SK-MEL-5 (cell line): ENCODE data around the gene HMCN1. TPM values are rescaled to one million over a fixed set of nuclear protein-coding genes. Genes with fewer than 3 reads are reported as not detected.
"Not testable (repeated sequence)": the region's sequence is repeated elsewhere in the genome, so short reads cannot be mapped to it uniquely, and the experiment has no call there.

Experiments used
- DNase-seq: peaks from one replicate; pipeline ENCODE4 v3.0.0-alpha.2; 2016; ENCODE audit warnings: low read depth, low spot score
- in situ Hi-C: cut with HindIII; loops from 2 replicates; pipeline ENCODE4 v1.10.0; 2016; ENCODE audit warnings: low sequenced_read_pairs, high pct_unique_total_duplicates, low pct_unique_long_range_greater_than_20kb
- total RNA-seq: library from RNA; depleted of rRNA; stranded (reverse); fragments of >200 nt; shearing (Covaris generic); gene quantifications from 2 replicates; pipeline ENCODE4 v1.2.3, GENCODE V29; 2014

HMCN1 gene
- total RNA-seq, 1 experiment from 2014 or later: 128 TPM

- in situ Hi-C loops: no loop called here
- no peak for DNase-seq
Observed at GRCh38 chr1:185732951-185733350, 1.2 kb upstream of the HMCN1 start.

DNA sequence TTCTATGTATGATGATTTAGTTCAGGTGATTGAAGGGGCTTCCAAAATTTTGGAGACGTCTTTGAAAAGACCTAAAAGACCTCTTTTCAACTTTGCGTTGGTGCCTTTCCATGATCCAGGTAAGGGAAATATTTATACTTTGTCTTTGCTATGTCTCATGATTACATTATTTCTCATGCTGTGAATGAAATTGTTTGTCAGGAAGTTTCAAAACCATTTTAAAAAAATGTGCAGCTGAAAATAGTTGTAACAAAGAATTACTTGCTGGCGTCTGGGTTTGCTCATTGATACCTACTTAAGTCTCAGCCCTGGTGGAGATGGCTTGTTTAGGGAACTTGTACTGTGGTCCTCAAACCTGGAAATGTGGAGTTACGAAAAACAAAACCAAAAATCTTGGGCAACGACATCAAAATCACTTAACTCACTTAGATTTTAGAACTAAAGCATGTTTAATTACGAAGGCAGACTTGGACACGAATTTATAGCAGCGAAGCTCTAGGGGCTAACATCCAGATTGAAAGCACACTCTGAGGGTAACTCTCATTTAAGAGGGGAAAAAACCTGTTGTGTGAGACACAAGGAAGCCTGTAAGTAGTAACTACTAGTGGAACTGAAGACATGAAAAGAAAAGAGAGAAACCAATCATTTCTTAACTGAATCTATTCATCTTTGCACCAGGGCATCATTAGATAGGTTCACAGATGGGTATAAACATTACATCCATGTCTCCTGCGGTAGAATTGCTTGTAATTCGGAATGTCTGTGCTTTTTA lies 924 bp downstream of the HMCN1 start:
- in situ Hi-C loops: no loop called here

GRCh38 chr1:185735701-185736064 lies 1.5 kb downstream of the HMCN1 start:
- in situ Hi-C loops: no loop called here
- DNase-seq: peak; percentile 27

More for the DNA sequence above, 924 bp downstream of the HMCN1 start:
- DNase-seq: peak; percentile 25

DNA sequence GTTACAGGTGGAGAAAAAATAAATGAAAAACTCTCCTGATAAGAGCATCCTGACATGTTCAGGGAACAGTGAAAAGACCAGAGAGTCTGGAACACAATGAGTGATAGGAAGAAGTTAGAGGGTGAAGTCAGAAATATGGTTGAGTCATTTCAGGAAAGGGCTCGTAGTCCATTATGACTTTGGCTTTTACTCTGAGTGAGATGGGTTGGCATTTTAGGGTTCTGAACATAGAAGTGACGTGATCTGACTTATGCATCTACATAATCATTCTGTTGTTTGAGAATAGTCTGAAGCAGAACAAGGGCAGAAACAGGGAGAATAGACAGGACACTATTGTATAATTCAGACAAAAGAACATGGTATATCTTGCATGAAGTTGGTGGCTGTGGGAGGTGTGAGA lies 5.8 kb downstream of the HMCN1 start:
- in situ Hi-C loops: no loop called here
- DNase-seq: no peak

- in situ Hi-C loops: no loop called here
- no peak for DNase-seq
Observed at GRCh38 chr1:185741551-185741950, 7.4 kb downstream of the HMCN1 start.

- in situ Hi-C loops: no loop called here
- DNase-seq: no peak
Observed at GRCh38 chr1:185742403-185742802, 8.2 kb downstream of the HMCN1 start.

GRCh38 chr1:185745165-185745564 lies 11.0 kb downstream of the HMCN1 start:
- DNase-seq: no peak
- in situ Hi-C loops: no loop called here

GRCh38 chr1:185759061-185759460 lies 24.9 kb downstream of the HMCN1 start:
- in situ Hi-C loops: no loop called here
- DNase-seq: peak; percentile 26

GRCh38 chr1:185761841-185762240 lies 27.6 kb downstream of the HMCN1 start:
- DNase-seq: no peak
- in situ Hi-C loops: no loop called here

GRCh38 chr1:185767508-185768120 lies 33.4 kb downstream of the HMCN1 start:
- in situ Hi-C loops: no loop called here
- DNase-seq: no peak

DNA sequence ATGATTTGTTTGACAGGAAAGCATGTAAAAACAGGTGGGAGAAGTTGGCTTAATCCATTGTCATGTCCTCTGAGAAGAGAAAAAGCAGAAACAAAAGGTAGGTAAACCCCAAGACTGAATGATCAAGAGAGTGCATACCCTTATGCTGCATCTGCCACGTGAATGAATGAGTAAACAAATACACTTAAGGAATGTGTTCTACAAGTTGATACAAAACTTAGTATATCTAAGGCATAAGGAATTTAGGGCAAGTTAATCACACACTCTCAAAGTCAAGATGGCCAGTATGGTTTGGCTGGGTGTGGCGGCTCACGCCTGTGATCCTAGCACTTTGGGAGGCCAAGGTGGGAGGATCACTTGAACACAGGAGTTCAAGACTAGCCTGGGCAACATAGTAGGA lies 34.2 kb downstream of the HMCN1 start:
- in situ Hi-C loops: no loop called here
- DNase-seq: no peak

DNA sequence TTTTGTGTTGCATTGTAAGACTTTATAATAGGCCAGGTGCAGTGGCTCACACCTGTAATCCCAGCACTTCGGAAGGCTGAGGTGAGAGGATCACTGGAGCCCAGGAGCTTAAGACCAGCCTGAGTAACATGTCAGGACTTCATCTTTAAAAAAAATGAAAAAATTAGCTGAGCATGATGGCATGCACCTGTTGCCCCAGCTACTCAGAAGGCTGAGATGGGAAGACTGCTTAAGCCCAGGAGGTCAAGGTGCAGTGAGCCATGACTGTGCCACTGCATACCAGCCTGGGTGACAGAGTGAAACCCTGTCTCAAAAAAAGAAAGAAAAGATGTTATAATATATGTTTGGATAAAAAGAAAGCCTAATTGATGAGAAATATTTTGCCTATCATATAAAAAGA lies 34.9 kb downstream of the HMCN1 start:
- no peak for DNase-seq
- in situ Hi-C loops: no loop called here

DNA sequence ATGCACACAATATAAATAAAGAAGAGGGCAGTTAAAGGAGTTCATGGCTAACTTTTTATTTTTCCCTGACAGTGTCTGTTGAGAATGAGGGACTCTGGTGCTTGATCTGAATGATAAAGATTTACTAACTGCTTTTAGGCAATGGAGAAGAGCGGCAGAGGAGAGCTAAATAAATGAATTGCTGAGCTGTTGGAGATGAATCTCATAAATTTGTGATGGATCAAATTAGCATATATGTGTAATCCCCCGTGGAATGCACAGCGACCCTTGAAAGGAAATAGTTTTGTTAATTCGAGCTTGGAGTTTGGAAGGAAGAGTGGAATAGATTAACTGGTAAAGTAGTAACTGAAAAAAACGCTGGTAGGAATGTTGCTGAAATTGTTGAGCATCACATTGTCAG lies 40.2 kb downstream of the HMCN1 start:
- no peak for DNase-seq
- in situ Hi-C loops: no loop called here

- in situ Hi-C loops: no loop called here
- DNase-seq: peak; percentile 99
Observed at GRCh38 chr1:185775501-185775900, 41.3 kb downstream of the HMCN1 start.

DNA sequence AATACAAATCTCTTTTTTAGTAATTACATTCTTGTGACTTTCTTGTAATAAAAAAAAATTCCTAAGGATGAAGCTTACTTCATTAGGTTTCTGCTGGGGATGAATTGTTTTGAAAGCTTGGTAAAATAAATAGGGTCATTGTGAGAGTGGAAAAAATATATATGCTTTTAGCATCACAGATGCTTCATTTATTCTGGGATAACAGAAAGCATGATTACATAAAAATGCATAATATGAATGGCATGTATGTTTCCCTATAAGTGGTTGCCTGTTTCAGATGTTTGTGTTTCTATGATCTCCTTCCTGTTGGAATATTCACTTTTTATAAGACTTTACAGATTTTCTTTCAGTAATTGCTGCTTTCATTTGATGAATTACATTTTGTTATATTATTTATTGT lies 42.3 kb downstream of the HMCN1 start:
- in situ Hi-C loops: no loop called here
- DNase-seq: peak; percentile 62

DNA sequence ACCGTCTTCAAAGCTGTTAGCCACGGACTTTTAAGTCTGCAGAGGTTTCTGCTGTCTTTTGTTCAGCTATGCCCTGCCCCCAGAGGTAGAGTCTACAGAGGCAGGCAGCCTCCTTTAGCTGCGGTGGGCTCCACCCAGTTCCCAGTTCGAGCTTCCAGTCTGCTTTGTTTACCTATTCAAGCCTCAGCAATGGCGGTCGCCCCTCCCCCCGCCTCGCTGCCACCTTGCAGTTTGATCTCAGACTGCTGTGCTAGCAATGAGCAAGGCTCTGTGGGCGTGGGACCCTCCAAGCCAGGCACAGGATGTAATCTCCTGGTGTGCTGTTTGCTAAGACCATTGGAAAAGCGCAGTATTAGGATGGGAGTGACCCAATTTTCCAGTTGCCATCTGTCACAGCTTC lies 49.7 kb downstream of the HMCN1 start:
- in situ Hi-C loops, DNase-seq: not testable (repeated sequence)

- in situ Hi-C loops: no loop called here
- DNase-seq: no peak
Observed at GRCh38 chr1:185785586-185785985, 51.4 kb downstream of the HMCN1 start.

- in situ Hi-C loops: no loop called here
- DNase-seq: no peak
Observed at GRCh38 chr1:185786524-185786923, 52.3 kb downstream of the HMCN1 start.

DNA sequence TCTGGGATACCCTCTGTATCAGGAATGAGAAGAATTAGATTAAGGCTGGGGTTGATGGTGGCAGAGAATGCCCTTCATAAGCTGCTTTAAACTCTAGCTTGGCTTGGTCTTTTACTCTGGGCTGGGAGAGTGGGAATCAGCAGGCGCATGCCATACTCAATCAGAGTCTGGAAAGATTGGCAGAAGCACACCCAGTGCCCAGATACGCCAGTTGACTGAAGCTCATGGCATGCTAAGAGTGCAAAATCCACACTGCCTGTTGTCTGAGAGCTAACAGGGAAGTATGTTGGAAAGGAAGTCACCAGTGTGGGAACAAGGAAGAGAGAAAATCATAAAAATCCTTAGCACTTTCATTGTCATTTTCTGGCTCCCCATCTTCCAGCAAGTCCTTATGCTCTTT lies 53.0 kb downstream of the HMCN1 start:
- peak; percentile 63 for DNase-seq
- in situ Hi-C loops: no loop called here
